ENCODE results near the gene CRB3. TPM values are rescaled to one million over a fixed set of nuclear protein-coding genes. Genes with fewer than 3 reads are reported as not detected.

Gene CRB3
- polyA plus RNA-seq, 3 donors, result not detected

GRCh38 chr19:6457958-6458694 is 5.9 kb upstream of the CRB3 start:
- Mint-ChIP-seq H3K27ac (no peak overlapping the region), H3K27me3 (ENCODE audit: low read depth in 3 of 3) (peaks cover 19 to 32% (median 31%) of the 10 kb centered on the region in 3 donors), H3K4me3 (peak overlapping the region; percentile 67 to 81), H3K9me3 (peaks cover 8 to 39% (median 28%) of the 10 kb centered on the region in 7 donors), H3K36me3 (peaks cover 0 to 6% of the 10 kb centered on the region in 2 donors), H3K4me1 (peaks cover 14% of the 10 kb centered on the region)
- 90% methylated on average over 9 of the region's 17 CpGs for WGBS (ENCODE audit: insufficient coverage)
- intact Hi-C loops (cut with micrococcal nuclease), result no loop called here
- H4K20me1 ChIP-seq (ENCODE audit: insufficient read depth, low read length), result no peaks in the 10 kb centered on the region
- H3K9ac ChIP-seq (ENCODE audit: insufficient read depth, low read length, poor library complexity, severe bottlenecking), result no peak overlapping the region
- no peaks in the 10 kb centered on the region for H3K79me2 ChIP-seq (ENCODE audit: insufficient read depth, low read length)
- H3K27ac ChIP-seq (ENCODE audit: low read depth in 1 of 2, low read length in 2 of 2), result no peak overlapping the region
- H3K4me2 ChIP-seq (replicated peaks; ENCODE audit: extremely low read depth, low read length, poor library complexity, severe bottlenecking), result no peak overlapping the region
- no peak overlapping the region for H2AFZ ChIP-seq (ENCODE audit: insufficient read depth, low read depth, low read length, poor library complexity, severe bottlenecking)
- no peak overlapping the region for H3K4me3 ChIP-seq (replicated peaks in 1 of 3; ENCODE audit: low read depth in 2 of 3, low read length in 3 of 3)
- peaks cover 11 to 20% of the 10 kb centered on the region in 2 donors for H3K4me1 ChIP-seq (ENCODE audit: control insufficient read depth in 1 of 2, insufficient read depth in 2 of 2, low read length in 2 of 2)
- DNase-seq, result no peak
- peaks cover 0 to 17% of the 10 kb centered on the region in 2 donors for H3K27me3 ChIP-seq (ENCODE audit: control insufficient read depth in 2 of 2, insufficient read depth in 2 of 2, low read length in 2 of 2)
- H3K36me3 ChIP-seq (replicated peaks in 1 of 2; ENCODE audit: control insufficient read depth in 1 of 2, insufficient read depth in 2 of 2, low read length in 2 of 2), result no peaks in the 10 kb centered on the region
- TF ChIP-seq CTCF (IDR thresholded peaks at IDR 0.05), result no peak
- H3K9me3 ChIP-seq (replicated peaks in 1 of 2; ENCODE audit: control insufficient read depth in 1 of 2, insufficient read depth in 1 of 2, low read length in 2 of 2), result peaks cover 13 to 21% of the 10 kb centered on the region in 2 donors

GRCh38 chr19:6458695-6459261 is 5.3 kb upstream of the CRB3 start:
- H3K9me3 Mint-ChIP-seq, result peaks cover 8 to 34% (median 22%) of the 10 kb centered on the region in 7 donors
- H3K36me3 Mint-ChIP-seq, result peaks cover 0 to 6% of the 10 kb centered on the region in 2 donors
- Histone ChIP-seq H3K36me3 (replicated peaks in 1 of 2; ENCODE audit: control insufficient read depth in 1 of 2, insufficient read depth in 2 of 2, low read length in 2 of 2) (no peaks in the 10 kb centered on the region), H3K4me3 (replicated peaks in 1 of 3; ENCODE audit: low read depth in 2 of 3, low read length in 3 of 3) (no peak overlapping the region), H3K27ac (ENCODE audit: low read depth in 1 of 2, low read length in 2 of 2) (no peak overlapping the region), H3K79me2 (ENCODE audit: insufficient read depth, low read length) (no peaks in the 10 kb centered on the region), H4K20me1 (ENCODE audit: insufficient read depth, low read length) (no peaks in the 10 kb centered on the region), H3K4me1 (ENCODE audit: control insufficient read depth in 1 of 2, insufficient read depth in 2 of 2, low read length in 2 of 2) (peaks cover 11 to 21% of the 10 kb centered on the region in 2 donors), H3K9me3 (replicated peaks in 1 of 2; ENCODE audit: control insufficient read depth in 1 of 2, insufficient read depth in 1 of 2, low read length in 2 of 2) (peaks cover 10 to 18% of the 10 kb centered on the region in 2 donors), H3K9ac (ENCODE audit: insufficient read depth, low read length, poor library complexity, severe bottlenecking) (no peak overlapping the region), H2AFZ (ENCODE audit: insufficient read depth, low read depth, low read length, poor library complexity, severe bottlenecking) (peak overlapping the region; percentile 88), H3K27me3 (ENCODE audit: control insufficient read depth in 2 of 2, insufficient read depth in 2 of 2, low read length in 2 of 2) (peaks cover 0 to 22% of the 10 kb centered on the region in 2 donors), H3K4me2 (replicated peaks; ENCODE audit: extremely low read depth, low read length, poor library complexity, severe bottlenecking) (no peak overlapping the region)
- TF ChIP-seq CTCF (IDR thresholded peaks at IDR 0.05), result no peak
- intact Hi-C loops (cut with micrococcal nuclease), result no loop called here
- DNase-seq, result no peak
- peak overlapping the region; percentile 67 to 81 for H3K4me3 Mint-ChIP-seq
- H3K4me1 Mint-ChIP-seq, result peaks cover 14% of the 10 kb centered on the region
- 73% methylated on average over 14 of the region's 16 CpGs for WGBS (ENCODE audit: insufficient coverage)
- peaks cover 19 to 37% (median 35%) of the 10 kb centered on the region in 3 donors for H3K27me3 Mint-ChIP-seq (ENCODE audit: low read depth in 3 of 3)
- peak overlapping the region in 1 of 7 donors; percentile 48 for H3K27ac Mint-ChIP-seq

Data from CD14-positive monocyte (primary cell).